Measurements from ENCODE around the gene CFAP161.

CFAP161 gene

GRCh38 chr15:81196576-81197254 is 62.6 kb downstream of the CFAP161 start, which contains the start of gene IL16:
IL16 (plus strand) TSS chr15:81196879; CDS start chr15:81225400, 28,521 bp downstream.
- DNase-seq = no peak
- H3K27me3 ChIP-seq = peaks cover 5% of the 10 kb centered on the region; the same call in 1 of the 2 replicates

GRCh38 chr15:81197255-81197630 is 63.2 kb downstream of the CFAP161 start:
- no peaks in the 10 kb centered on the region for H3K9me3 ChIP-seq
- no peaks in the 10 kb centered on the region for H3K36me3 ChIP-seq
- H3K4me1 ChIP-seq = no peaks in the 10 kb centered on the region
- no peak overlapping the region for H3K4me3 ChIP-seq (ENCODE audit: low read depth, low read length)
- peaks cover 3% of the 10 kb centered on the region; the same call in 1 of the 2 replicates for H3K27me3 ChIP-seq
- DNase-seq = no peak
- TF ChIP-seq, protein P1, sequence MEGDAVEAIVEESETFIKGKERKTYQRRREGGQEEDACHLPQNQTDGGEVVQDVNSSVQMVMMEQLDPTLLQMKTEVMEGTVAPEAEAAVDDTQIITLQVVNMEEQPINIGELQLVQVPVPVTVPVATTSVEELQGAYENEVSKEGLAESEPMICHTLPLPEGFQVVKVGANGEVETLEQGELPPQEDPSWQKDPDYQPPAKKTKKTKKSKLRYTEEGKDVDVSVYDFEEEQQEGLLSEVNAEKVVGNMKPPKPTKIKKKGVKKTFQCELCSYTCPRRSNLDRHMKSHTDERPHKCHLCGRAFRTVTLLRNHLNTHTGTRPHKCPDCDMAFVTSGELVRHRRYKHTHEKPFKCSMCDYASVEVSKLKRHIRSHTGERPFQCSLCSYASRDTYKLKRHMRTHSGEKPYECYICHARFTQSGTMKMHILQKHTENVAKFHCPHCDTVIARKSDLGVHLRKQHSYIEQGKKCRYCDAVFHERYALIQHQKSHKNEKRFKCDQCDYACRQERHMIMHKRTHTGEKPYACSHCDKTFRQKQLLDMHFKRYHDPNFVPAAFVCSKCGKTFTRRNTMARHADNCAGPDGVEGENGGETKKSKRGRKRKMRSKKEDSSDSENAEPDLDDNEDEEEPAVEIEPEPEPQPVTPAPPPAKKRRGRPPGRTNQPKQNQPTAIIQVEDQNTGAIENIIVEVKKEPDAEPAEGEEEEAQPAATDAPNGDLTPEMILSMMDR (IDR thresholded peaks at IDR 0.05; ENCODE audit: low read depth, low read length) = no peak

More at GRCh38 chr15:81196576-81197254, 62.6 kb downstream of the CFAP161 start, which contains the start of gene IL16:
- TF ChIP-seq, protein P1 (IDR thresholded peaks at IDR 0.05; ENCODE audit: low read depth, low read length) = no peak
- Histone ChIP-seq H3K9me3 (no peaks in the 10 kb centered on the region), H3K4me1 (no peaks in the 10 kb centered on the region), H3K36me3 (no peaks in the 10 kb centered on the region), H3K4me3 (ENCODE audit: low read depth, low read length) (no peak within 1 kb of the TSS)

DNA sequence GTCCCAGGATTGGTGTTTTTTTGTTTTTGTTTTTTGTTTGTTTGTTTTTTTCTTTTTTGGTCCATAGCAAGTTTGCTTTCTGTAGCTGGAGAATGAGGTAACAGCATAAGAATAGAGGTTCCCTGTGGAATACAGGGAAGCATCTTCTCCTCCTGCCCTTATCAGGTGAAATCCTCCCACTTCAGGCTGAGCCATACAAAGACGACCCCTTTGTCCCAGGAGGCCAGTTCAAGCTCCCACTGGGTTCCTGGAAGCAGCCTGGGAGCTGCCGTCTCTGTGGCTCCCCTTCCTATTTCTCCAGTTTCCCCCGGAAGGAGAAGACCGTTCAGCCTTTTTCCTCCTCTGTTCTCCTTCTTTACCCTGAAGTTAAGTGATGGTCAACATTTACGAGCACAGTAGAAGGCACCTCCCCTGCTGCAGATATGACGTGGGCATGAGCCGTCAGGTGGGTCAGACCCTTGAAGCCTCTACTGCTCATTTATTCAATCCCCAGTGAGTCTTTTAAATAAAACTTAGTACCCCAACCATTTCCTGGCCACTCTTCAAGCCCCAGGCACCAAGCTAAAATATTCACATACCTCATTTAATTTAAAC is 63.7 kb downstream of the CFAP161 start:
- TF ChIP-seq, protein P1 (IDR thresholded peaks at IDR 0.05; ENCODE audit: low read depth, low read length) = no peak
- H3K9me3 ChIP-seq = no peaks in the 10 kb centered on the region
- no peaks in the 10 kb centered on the region for H3K4me1 ChIP-seq
- H3K36me3 ChIP-seq = no peaks in the 10 kb centered on the region
- H3K27me3 ChIP-seq = peaks cover 3% of the 10 kb centered on the region; the same call in 1 of the 2 replicates
- DNase-seq = no peak
- H3K4me3 ChIP-seq (ENCODE audit: low read depth, low read length) = no peak overlapping the region
